ENCODE measurements around the gene BAK1. TPM values are rescaled to one million over a fixed set of nuclear protein-coding genes. Genes with fewer than 3 reads are reported as not detected.

BAK1 gene
- total and polyA plus RNA-seq, 2 of the 4 experiments (the other 2 are of a cell fraction), result 12.0 to 19.0 TPM

GRCh38 chr6:33621711-33622388 lies 41.8 kb upstream of the BAK1 start:
- no peak overlapping the region for H3K56ac ChIP-seq (ENCODE audit: extremely low read depth, insufficient read depth, low read length)
- H3K27ac ChIP-seq (ENCODE audit: insufficient read depth, low read length), result no peak overlapping the region
- no peak overlapping the region for H2BK20ac ChIP-seq (ENCODE audit: low read depth, low read length)
- TF ChIP-seq MAFK (IDR thresholded peaks at IDR 0.05; ENCODE audit: low read depth, low read length) (no peak), MXI1 (IDR thresholded peaks at IDR 0.05; ENCODE audit: borderline replicate concordance, low read depth, low read length) (no peak), SMC3 (IDR thresholded peaks at IDR 0.05; ENCODE audit: low read depth, low read length) (no peak), ELK1 (IDR thresholded peaks at IDR 0.05; ENCODE audit: borderline replicate concordance, low read depth, low read length) (no peak), CHD1 (IDR thresholded peaks at IDR 0.05; ENCODE audit: low read depth, low read length) (no peak), CEBPB (IDR thresholded peaks at IDR 0.05; ENCODE audit: low read depth, low read length) (no peak), POLR2A (IDR thresholded peaks at IDR 0.05; ENCODE audit: low read depth, low read length) (no peak), FOS (IDR thresholded peaks at IDR 0.05; ENCODE audit: low read depth, low read length) (no peak), RCOR1 (IDR thresholded peaks at IDR 0.05; ENCODE audit: insufficient replicate concordance, low read length) (no peak), NFE2L2 (IDR thresholded peaks at IDR 0.05; ENCODE audit: low read depth, low read length) (no peak), BHLHE40 (IDR thresholded peaks at IDR 0.05; ENCODE audit: low read depth, low read length) (no peak), RFX5 (IDR thresholded peaks at IDR 0.05; ENCODE audit: low read depth, low read length) (no peak), RAD21 (IDR thresholded peaks at IDR 0.05; ENCODE audit: low read length) (no peak)
- H2BK15ac ChIP-seq (ENCODE audit: low read depth, low read length), result no peak overlapping the region
- BruUV-seq (replicated peaks), result no TSS peak
- intact Hi-C loops (cut with micrococcal nuclease), result loop anchor here (1.0 kb wide), 1 partner anchor 35 kb away; no protein-coding TSS in a partner anchor
- no peak overlapping the region for H2BK5ac ChIP-seq (ENCODE audit: low read depth, low read length, poor library complexity, severe bottlenecking)
- H3K79me1 ChIP-seq (ENCODE audit: low read depth in 1 of 2, low read length in 2 of 2), result peaks cover 0 to 10% of the 10 kb centered on the region in 2 experiments; a peak in 1 of 4 replicates
- DNase-seq, result no peak
- WGBS, 2 experiments (ENCODE audit: extremely low coverage in 2 of 2, insufficient read length in 1 of 2), result 25% methylated on average over 14 of the region's 39 CpGs; no CpG with 5 or more reads in 1 of the 2 experiments
- no peaks in the 10 kb centered on the region for H3K36me3 ChIP-seq (ENCODE audit: control insufficient read depth, insufficient read depth, low read length)
- H3K4me1 ChIP-seq (ENCODE audit: control insufficient read depth, insufficient read depth, low read length), result peaks cover 4% of the 10 kb centered on the region; the same call in 1 of the 2 replicates
- in situ Hi-C loops (cut with MboI; ENCODE audit: low sequenced_read_pairs), result no loop called here
- POLR2A ChIA-PET (ENCODE audit: unreplicated experiment), result no interaction called here
- H3K27me3 ChIP-seq (ENCODE audit: control insufficient read depth, insufficient read depth, low read length), result no peaks in the 10 kb centered on the region; the same call in 1 of the 2 replicates
- no peak overlapping the region for H4K5ac ChIP-seq (ENCODE audit: low read depth, low read length)
- H4K91ac ChIP-seq (ENCODE audit: insufficient read depth, low read depth, low read length), result no peak overlapping the region
- H3K9me3 ChIP-seq (ENCODE audit: control insufficient read depth, insufficient read depth, low read length), result no peaks in the 10 kb centered on the region
- H4K8ac ChIP-seq (ENCODE audit: low read depth in 2 of 2, low read length in 2 of 2), result peak overlapping the region; percentile 54 to 63; a peak in 2 of 4 replicates
- no peak for ATAC-seq (ENCODE audit: low read depth)
- no peak overlapping the region for H3K14ac ChIP-seq (replicated peaks; ENCODE audit: low read depth, low read length)
- H3K4me2 ChIP-seq (ENCODE audit: low read depth, low read length), result peak overlapping the region; percentile 79
- no peaks in the 10 kb centered on the region for H3K9me1 ChIP-seq (ENCODE audit: insufficient read depth, low read length)
- 0 out of 2 replicates have a peak overlapping the region, but pooled peaks have one; percentile 29 for H3K4ac ChIP-seq (ENCODE audit: low read depth, low read length)
- H2BK120ac ChIP-seq (ENCODE audit: low read depth, low read length), result no peak overlapping the region
- H2AK9ac ChIP-seq (replicated peaks; ENCODE audit: low read depth, low read length, poor library complexity), result peak overlapping the region; percentile 77
- peak overlapping the region; percentile 83 for H3K4me3 ChIP-seq (ENCODE audit: insufficient read depth, low read depth, low read length)
- no peak overlapping the region for H3K18ac ChIP-seq (ENCODE audit: low read depth, low read length)
- no peaks in the 10 kb centered on the region for H4K20me1 ChIP-seq (ENCODE audit: insufficient read depth, low read length)
- dilution Hi-C loops (cut with HindIII; ENCODE audit: low sequenced_read_pairs, unreplicated experiment), result no loop called here
- CTCF ChIA-PET, result interaction anchor here (0.6 kb wide), 1 partner anchor 28 kb away, joined by 3 read pairs; no protein-coding TSS in a partner anchor
- peak overlapping the region; percentile 91 for H2AFZ ChIP-seq (replicated peaks; ENCODE audit: low read length, poor library complexity)
- peak overlapping the region; percentile 15 for H2AK5ac ChIP-seq (ENCODE audit: low read depth, low read length)
- peak overlapping the region; percentile 42 for H3K9ac ChIP-seq (ENCODE audit: low read depth, low read length)
- no peak overlapping the region for H3K23ac ChIP-seq (ENCODE audit: low read depth, low read length)
